Subcutaneous adipose tissue (tissue), 4 donors: ENCODE measurements around the gene CCDC116. TPM values are rescaled to one million over a fixed set of nuclear protein-coding genes. Genes with fewer than 3 reads are reported as not detected.

Source experiments
- CTCF ChIP-seq: fragments of 450-650 bp; IDR thresholded peaks from one replicate; pipeline ENCODE4 v1.5.1; 2016; ENCODE audit warnings: low read depth, mild to moderate bottlenecking, control low read depth, antibody characterized with exemption, moderate library complexity
- total RNA-seq, 4 donors: library from RNA; depleted of rRNA; stranded (reverse); fragments of >200 nt; gene quantifications; one replicate each; pipeline ENCODE4 v1.1.0, GENCODE V29; 2016

CCDC116 gene
- total RNA-seq, 4 donors from 2014 or later: 0.22 to 1.1 TPM; not detected in 2

- TF ChIP-seq CTCF: no peak
These were observed 18.4 kb downstream of the CCDC116 start for GRCh38 chr22:21650823-21651520.

GRCh38 chr22:21651521-21652009 is 19.0 kb downstream of the CCDC116 start:
- no peak for TF ChIP-seq CTCF

GRCh38 chr22:21652010-21652546 is 19.5 kb downstream of the CCDC116 start:
- no peak for TF ChIP-seq CTCF

- TF ChIP-seq CTCF: no peak
These were observed 20.3 kb downstream of the CCDC116 start for GRCh38 chr22:21652547-21653545.

- TF ChIP-seq CTCF: no peak
These were observed 24.4 kb downstream of the CCDC116 start for GRCh38 chr22:21657020-21657359.

GRCh38 chr22:21657360-21658032 is 24.9 kb downstream of the CCDC116 start:
- no peak for TF ChIP-seq CTCF
